ENCODE measurements around the gene GEMIN5. TPM values are rescaled to one million over a fixed set of nuclear protein-coding genes. Genes with fewer than 3 reads are reported as not detected.
"Not testable (repeated sequence)": the region's sequence is repeated elsewhere in the genome, so short reads cannot be mapped to it uniquely, and the experiment has no call there.

GEMIN5 gene
- total RNA-seq, 1 experiment from 2014 or later: 29.5 TPM

GRCh38 chr5:154986151-154986550, 48.1 kb upstream of the GEMIN5 start:
- Histone ChIP-seq H3K36me3 (ENCODE audit: control insufficient read depth, insufficient read depth, low read length) (no peaks in the 10 kb centered on the region), H3K9me3 (ENCODE audit: control insufficient read depth, insufficient read depth, low read depth, low read length) (no peaks in the 10 kb centered on the region), H3K4me3 (ENCODE audit: low read depth in 2 of 2, low read length in 2 of 2) (no peak overlapping the region), H3K27ac (ENCODE audit: low read length) (no peak overlapping the region), H3K4me1 (ENCODE audit: control insufficient read depth, insufficient read depth, low read length) (no peaks in the 10 kb centered on the region), H3K27me3 (ENCODE audit: control insufficient read depth, insufficient read depth, low read length) (peaks cover 8% of the 10 kb centered on the region; the same call in 1 of the 2 replicates)
- ChIA-PET POLR2A (no interaction called here), CTCF (no interaction called here)
- no peak for TF ChIP-seq SIN3A (IDR thresholded peaks at IDR 0.05; ENCODE audit: borderline replicate concordance, insufficient read depth, low read depth, low read length)
- no peak for TF ChIP-seq POLR2AphosphoS5 (IDR thresholded peaks at IDR 0.05; ENCODE audit: low read depth, low read length)
- TF ChIP-seq, protein P1, sequence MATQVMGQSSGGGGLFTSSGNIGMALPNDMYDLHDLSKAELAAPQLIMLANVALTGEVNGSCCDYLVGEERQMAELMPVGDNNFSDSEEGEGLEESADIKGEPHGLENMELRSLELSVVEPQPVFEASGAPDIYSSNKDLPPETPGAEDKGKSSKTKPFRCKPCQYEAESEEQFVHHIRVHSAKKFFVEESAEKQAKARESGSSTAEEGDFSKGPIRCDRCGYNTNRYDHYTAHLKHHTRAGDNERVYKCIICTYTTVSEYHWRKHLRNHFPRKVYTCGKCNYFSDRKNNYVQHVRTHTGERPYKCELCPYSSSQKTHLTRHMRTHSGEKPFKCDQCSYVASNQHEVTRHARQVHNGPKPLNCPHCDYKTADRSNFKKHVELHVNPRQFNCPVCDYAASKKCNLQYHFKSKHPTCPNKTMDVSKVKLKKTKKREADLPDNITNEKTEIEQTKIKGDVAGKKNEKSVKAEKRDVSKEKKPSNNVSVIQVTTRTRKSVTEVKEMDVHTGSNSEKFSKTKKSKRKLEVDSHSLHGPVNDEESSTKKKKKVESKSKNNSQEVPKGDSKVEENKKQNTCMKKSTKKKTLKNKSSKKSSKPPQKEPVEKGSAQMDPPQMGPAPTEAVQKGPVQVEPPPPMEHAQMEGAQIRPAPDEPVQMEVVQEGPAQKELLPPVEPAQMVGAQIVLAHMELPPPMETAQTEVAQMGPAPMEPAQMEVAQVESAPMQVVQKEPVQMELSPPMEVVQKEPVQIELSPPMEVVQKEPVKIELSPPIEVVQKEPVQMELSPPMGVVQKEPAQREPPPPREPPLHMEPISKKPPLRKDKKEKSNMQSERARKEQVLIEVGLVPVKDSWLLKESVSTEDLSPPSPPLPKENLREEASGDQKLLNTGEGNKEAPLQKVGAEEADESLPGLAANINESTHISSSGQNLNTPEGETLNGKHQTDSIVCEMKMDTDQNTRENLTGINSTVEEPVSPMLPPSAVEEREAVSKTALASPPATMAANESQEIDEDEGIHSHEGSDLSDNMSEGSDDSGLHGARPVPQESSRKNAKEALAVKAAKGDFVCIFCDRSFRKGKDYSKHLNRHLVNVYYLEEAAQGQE (IDR thresholded peaks at IDR 0.05; ENCODE audit: insufficient read depth in 1 of 2, low read depth in 2 of 2, low read length in 1 of 2): no peak
- no peak for TF ChIP-seq CTCF (IDR thresholded peaks at IDR 0.05)
- no peak for TF ChIP-seq TCF7L2 (IDR thresholded peaks at IDR 0.05; ENCODE audit: low read depth, low read length)
- intact Hi-C loops (cut with micrococcal nuclease; ENCODE audit: unreplicated experiment) (no loop called here), in situ Hi-C loops (cut with HindIII; ENCODE audit: low pct_unique_long_range_greater_than_20kb, low sequenced_read_pairs) (no loop called here)
- ATAC-seq (no peak), DNase-seq (ENCODE audit: low read depth, low spot score) (no peak)
- BruUV-seq (replicated peaks): no TSS peak

DNA sequence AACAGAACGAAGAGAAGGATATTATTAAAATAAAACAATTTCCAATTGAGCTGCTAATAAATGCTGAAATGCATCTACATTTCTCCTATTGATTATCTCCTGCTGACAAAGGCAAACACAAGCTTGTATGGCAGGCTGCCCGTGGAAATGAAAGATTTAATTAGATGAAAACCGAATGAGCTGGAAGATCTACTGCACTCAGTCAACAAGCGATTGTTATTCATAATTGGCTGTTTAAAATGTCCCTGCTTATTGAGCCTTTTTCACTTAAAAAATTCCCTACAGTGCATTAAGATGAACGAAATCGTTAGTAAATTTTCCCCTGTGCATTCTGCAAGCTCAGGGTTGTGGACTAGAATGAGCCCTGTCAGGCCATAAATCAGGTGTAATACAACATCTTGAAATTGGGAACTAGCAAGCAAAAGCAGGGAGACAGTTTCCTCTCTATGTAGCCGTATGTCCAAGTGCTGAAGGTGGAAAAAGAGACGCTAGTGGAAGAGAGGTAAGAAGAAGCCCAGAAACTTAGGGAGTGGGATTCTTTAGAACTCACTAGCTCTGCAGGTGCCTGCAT, 47.0 kb upstream of the GEMIN5 start:
- ATAC-seq: no peak
- DNase-seq (ENCODE audit: low read depth, low spot score): no peak
- no peak overlapping the region for H3K4me3 ChIP-seq (ENCODE audit: low read depth in 2 of 2, low read length in 2 of 2)
- intact Hi-C loops (cut with micrococcal nuclease; ENCODE audit: unreplicated experiment): no loop called here
- no peaks in the 10 kb centered on the region for H3K9me3 ChIP-seq (ENCODE audit: control insufficient read depth, insufficient read depth, low read depth, low read length)
- no TSS peak for BruUV-seq (replicated peaks)
- H3K4me1 ChIP-seq (ENCODE audit: control insufficient read depth, insufficient read depth, low read length): no peaks in the 10 kb centered on the region
- ChIA-PET CTCF (interaction anchor here (0.6 kb wide), 1 partner anchor 22 kb away, joined by 3 read pairs; no protein-coding TSS in a partner anchor), POLR2A (interaction anchor here (0.6 kb wide), 1 partner anchor 252 kb away, joined by 7 read pairs; no protein-coding TSS in a partner anchor)
- H3K27ac ChIP-seq (ENCODE audit: low read length): no peak overlapping the region
- in situ Hi-C loops (cut with HindIII; ENCODE audit: low pct_unique_long_range_greater_than_20kb, low sequenced_read_pairs): no loop called here
- peaks cover 8% of the 10 kb centered on the region; the same call in 1 of the 2 replicates for H3K27me3 ChIP-seq (ENCODE audit: control insufficient read depth, insufficient read depth, low read length)
- TF ChIP-seq, protein P1 (IDR thresholded peaks at IDR 0.05; ENCODE audit: insufficient read depth in 1 of 2, low read depth in 2 of 2, low read length in 1 of 2): no peak
- no peak for TF ChIP-seq CTCF (IDR thresholded peaks at IDR 0.05)
- TF ChIP-seq TCF7L2 (IDR thresholded peaks at IDR 0.05; ENCODE audit: low read depth, low read length): no peak
- TF ChIP-seq POLR2AphosphoS5 (IDR thresholded peaks at IDR 0.05; ENCODE audit: low read depth, low read length): no peak
- TF ChIP-seq SIN3A (IDR thresholded peaks at IDR 0.05; ENCODE audit: borderline replicate concordance, insufficient read depth, low read depth, low read length): no peak
- H3K36me3 ChIP-seq (ENCODE audit: control insufficient read depth, insufficient read depth, low read length): no peaks in the 10 kb centered on the region

DNA sequence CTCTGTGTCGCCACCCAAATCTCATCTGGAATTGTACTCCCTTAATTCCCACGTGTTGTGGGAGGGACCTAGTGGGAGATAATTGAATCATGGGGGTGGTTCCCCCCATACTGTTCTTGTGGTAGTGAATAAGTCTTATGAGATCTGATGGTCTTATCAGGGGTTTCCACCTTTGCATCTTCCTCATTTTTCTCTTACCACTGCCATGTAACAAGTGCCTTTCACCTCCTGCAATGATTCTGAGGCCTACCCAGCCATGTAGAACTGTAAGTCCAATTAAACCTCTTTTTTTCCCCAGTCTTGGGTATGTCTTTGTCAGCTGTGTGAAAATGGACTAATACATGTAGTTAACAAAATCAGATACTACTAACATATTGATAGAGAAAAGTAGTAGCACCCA, 40.3 kb upstream of the GEMIN5 start:
- POLR2A ChIA-PET; H3K9me3 ChIP-seq (ENCODE audit: control insufficient read depth, insufficient read depth, low read depth, low read length); H3K27me3 ChIP-seq (ENCODE audit: control insufficient read depth, insufficient read depth, low read length); H3K36me3 ChIP-seq (ENCODE audit: control insufficient read depth, insufficient read depth, low read length); H3K4me1 ChIP-seq (ENCODE audit: control insufficient read depth, insufficient read depth, low read length); DNase-seq (ENCODE audit: low read depth, low spot score); H3K4me3 ChIP-seq (ENCODE audit: low read depth in 2 of 2, low read length in 2 of 2); ATAC-seq; in situ Hi-C loops (cut with HindIII; ENCODE audit: low pct_unique_long_range_greater_than_20kb, low sequenced_read_pairs); intact Hi-C loops (cut with micrococcal nuclease; ENCODE audit: unreplicated experiment); H3K27ac ChIP-seq (ENCODE audit: low read length); CTCF ChIA-PET; BruUV-seq (replicated peaks): not testable (repeated sequence)

Measured in Panc1 (cell line).